ENCODE measurements around the gene GNB3.

Gene GNB3

DNA sequence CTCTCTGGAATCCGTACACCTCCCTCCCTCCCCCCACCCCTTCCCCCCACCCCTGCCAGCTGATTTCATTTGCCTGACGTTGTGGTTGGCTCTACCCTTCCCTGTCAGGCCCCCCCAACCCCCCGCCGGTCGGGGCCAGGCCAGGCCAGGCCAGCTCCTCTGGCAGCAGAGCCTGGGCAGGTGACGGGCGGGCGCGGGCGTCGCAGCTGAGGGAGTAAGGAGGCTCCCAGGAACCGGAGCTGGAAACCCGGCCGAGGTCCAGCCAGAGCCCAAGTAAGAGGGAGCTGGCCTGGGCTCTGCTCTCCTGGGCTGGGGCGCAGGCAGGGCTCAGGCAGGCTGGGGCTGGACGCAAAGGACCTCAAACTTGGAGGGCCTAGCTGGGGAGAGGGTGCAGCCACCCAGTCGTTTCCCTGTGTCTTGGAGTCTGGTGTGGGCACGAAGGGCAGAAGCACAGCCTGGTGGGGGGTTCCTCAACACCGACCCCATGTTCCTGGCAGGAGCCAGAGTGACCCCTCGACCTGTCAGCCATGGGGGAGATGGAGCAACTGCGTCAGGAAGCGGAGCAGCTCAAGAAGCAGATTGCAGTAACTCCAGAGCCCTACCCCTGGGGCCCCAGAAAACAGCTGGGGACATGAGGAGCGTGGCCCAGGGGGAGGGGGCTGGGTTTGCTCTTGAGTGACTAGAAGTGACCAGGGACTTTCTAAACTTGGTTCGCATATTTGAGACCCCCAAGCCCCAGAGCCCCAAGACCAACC, at the start of gene GNB3:
Gene GNB3, plus strand, starts transcription at position 165 of the 755 bp plus-strand sequence. Its CDS starts 363 bp downstream, at position 528.
- no peak for ATAC-seq
- TF ChIP-seq TCF4 (CRISPR knock-in tag; IDR thresholded peaks at IDR 0.05; ENCODE audit: borderline replicate concordance) (no peak), SNAI2 (CRISPR knock-in tag; IDR thresholded peaks at IDR 0.05) (no peak), ZFP30 (CRISPR knock-in tag; IDR thresholded peaks at IDR 0.05) (no peak), ZNF565 (CRISPR knock-in tag; conservative IDR thresholded peaks at IDR 0.05; ENCODE audit: low read depth) (no peak), OSR1 (CRISPR knock-in tag; IDR thresholded peaks at IDR 0.05) (no peak), GLIS3 (CRISPR knock-in tag; IDR thresholded peaks at IDR 0.05) (no peak), ISL1 (CRISPR knock-in tag; IDR thresholded peaks at IDR 0.05) (no peak), BACH2 (CRISPR knock-in tag; IDR thresholded peaks at IDR 0.05; ENCODE audit: borderline replicate concordance) (no peak), PPARA (CRISPR knock-in tag; IDR thresholded peaks at IDR 0.05; ENCODE audit: borderline replicate concordance) (no peak), ZNF8 (CRISPR knock-in tag; IDR thresholded peaks at IDR 0.05) (no peak), TOX (CRISPR knock-in tag; IDR thresholded peaks at IDR 0.05; ENCODE audit: borderline replicate concordance) (no peak), ZFP3 (CRISPR knock-in tag; IDR thresholded peaks at IDR 0.05) (no peak), RARB (CRISPR knock-in tag; IDR thresholded peaks at IDR 0.05) (no peak), ARNTL (CRISPR knock-in tag; IDR thresholded peaks at IDR 0.05; ENCODE audit: borderline replicate concordance, low read depth) (no peak)
- TF ChIP-seq, protein P1, sequence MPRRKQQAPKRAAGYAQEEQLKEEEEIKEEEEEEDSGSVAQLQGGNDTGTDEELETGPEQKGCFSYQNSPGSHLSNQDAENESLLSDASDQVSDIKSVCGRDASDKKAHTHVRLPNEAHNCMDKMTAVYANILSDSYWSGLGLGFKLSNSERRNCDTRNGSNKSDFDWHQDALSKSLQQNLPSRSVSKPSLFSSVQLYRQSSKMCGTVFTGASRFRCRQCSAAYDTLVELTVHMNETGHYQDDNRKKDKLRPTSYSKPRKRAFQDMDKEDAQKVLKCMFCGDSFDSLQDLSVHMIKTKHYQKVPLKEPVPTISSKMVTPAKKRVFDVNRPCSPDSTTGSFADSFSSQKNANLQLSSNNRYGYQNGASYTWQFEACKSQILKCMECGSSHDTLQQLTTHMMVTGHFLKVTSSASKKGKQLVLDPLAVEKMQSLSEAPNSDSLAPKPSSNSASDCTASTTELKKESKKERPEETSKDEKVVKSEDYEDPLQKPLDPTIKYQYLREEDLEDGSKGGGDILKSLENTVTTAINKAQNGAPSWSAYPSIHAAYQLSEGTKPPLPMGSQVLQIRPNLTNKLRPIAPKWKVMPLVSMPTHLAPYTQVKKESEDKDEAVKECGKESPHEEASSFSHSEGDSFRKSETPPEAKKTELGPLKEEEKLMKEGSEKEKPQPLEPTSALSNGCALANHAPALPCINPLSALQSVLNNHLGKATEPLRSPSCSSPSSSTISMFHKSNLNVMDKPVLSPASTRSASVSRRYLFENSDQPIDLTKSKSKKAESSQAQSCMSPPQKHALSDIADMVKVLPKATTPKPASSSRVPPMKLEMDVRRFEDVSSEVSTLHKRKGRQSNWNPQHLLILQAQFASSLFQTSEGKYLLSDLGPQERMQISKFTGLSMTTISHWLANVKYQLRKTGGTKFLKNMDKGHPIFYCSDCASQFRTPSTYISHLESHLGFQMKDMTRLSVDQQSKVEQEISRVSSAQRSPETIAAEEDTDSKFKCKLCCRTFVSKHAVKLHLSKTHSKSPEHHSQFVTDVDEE (CRISPR knock-in tag; IDR thresholded peaks at IDR 0.05) = no peak
- TF ChIP-seq, protein P2, sequence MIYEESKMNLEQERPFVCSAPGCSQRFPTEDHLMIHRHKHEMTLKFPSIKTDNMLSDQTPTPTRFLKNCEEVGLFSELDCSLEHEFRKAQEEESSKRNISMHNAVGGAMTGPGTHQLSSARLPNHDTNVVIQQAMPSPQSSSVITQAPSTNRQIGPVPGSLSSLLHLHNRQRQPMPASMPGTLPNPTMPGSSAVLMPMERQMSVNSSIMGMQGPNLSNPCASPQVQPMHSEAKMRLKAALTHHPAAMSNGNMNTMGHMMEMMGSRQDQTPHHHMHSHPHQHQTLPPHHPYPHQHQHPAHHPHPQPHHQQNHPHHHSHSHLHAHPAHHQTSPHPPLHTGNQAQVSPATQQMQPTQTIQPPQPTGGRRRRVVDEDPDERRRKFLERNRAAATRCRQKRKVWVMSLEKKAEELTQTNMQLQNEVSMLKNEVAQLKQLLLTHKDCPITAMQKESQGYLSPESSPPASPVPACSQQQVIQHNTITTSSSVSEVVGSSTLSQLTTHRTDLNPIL (CRISPR knock-in tag; IDR thresholded peaks at IDR 0.05; ENCODE audit: low read depth) = no peak
- TF ChIP-seq, protein P3, sequence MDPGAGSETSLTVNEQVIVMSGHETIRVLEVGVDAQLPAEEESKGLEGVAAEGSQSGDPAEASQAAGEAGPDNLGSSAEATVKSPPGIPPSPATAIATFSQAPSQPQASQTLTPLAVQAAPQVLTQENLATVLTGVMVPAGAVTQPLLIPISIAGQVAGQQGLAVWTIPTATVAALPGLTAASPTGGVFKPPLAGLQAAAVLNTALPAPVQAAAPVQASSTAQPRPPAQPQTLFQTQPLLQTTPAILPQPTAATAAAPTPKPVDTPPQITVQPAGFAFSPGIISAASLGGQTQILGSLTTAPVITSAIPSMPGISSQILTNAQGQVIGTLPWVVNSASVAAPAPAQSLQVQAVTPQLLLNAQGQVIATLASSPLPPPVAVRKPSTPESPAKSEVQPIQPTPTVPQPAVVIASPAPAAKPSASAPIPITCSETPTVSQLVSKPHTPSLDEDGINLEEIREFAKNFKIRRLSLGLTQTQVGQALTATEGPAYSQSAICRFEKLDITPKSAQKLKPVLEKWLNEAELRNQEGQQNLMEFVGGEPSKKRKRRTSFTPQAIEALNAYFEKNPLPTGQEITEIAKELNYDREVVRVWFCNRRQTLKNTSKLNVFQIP (CRISPR knock-in tag; IDR thresholded peaks at IDR 0.05; ENCODE audit: borderline replicate concordance, low read depth) = no peak
- TF ChIP-seq, protein P4, sequence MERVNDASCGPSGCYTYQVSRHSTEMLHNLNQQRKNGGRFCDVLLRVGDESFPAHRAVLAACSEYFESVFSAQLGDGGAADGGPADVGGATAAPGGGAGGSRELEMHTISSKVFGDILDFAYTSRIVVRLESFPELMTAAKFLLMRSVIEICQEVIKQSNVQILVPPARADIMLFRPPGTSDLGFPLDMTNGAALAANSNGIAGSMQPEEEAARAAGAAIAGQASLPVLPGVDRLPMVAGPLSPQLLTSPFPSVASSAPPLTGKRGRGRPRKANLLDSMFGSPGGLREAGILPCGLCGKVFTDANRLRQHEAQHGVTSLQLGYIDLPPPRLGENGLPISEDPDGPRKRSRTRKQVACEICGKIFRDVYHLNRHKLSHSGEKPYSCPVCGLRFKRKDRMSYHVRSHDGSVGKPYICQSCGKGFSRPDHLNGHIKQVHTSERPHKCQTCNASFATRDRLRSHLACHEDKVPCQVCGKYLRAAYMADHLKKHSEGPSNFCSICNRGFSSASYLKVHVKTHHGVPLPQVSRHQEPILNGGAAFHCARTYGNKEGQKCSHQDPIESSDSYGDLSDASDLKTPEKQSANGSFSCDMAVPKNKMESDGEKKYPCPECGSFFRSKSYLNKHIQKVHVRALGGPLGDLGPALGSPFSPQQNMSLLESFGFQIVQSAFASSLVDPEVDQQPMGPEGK (CRISPR knock-in tag; IDR thresholded peaks at IDR 0.05; ENCODE audit: borderline replicate concordance) = no peak

DNA sequence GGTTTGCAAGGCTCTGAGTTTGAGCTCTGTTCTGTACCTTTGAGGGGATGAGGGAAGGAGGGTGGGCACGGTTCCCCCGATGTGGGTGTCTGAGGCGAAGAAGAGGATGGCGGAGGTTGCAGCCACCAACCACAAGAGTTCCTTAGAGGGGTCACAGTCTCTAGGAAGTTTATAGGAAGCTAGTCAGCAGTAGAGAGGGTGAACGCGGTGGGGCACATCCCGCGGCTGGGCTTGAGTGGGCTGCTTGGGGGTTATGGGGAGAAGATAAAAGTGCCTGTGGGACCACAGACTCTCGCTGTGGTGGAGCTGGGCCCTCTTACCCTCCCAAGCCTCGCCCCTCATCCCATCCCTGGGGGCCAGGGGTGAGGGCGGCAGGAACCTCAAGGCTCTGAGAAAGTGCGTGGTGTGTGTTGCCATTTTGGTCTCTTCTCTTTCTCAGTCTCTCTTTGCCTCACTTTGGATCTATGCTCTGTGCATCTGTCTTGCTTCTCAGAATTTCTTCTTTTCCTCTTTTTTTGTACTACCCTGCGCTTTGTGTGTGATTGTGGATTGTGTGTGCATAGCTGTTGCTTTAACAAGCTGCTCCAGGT, 48.7 kb upstream of the GNB3 start:
- no peak for ATAC-seq
- no peak for TF ChIP-seq ZC3H10 (CRISPR knock-in tag; IDR thresholded peaks at IDR 0.05)
- TF ChIP-seq, protein P4 (CRISPR knock-in tag; IDR thresholded peaks at IDR 0.05; ENCODE audit: borderline replicate concordance) = no peak
- no peak for TF ChIP-seq ESRRG (CRISPR knock-in tag; IDR thresholded peaks at IDR 0.05)
- TF ChIP-seq, protein P3 (CRISPR knock-in tag; IDR thresholded peaks at IDR 0.05; ENCODE audit: borderline replicate concordance, low read depth) = no peak
- no peak for TF ChIP-seq ZNF8 (CRISPR knock-in tag; IDR thresholded peaks at IDR 0.05)
- TF ChIP-seq CSDC2 (CRISPR knock-in tag; IDR thresholded peaks at IDR 0.05) = no peak
- TF ChIP-seq, protein P1 (CRISPR knock-in tag; IDR thresholded peaks at IDR 0.05) = no peak
- TF ChIP-seq GLIS3 (CRISPR knock-in tag; IDR thresholded peaks at IDR 0.05) = no peak
- no peak for TF ChIP-seq ZFP3 (CRISPR knock-in tag; IDR thresholded peaks at IDR 0.05)
- TF ChIP-seq, protein P2 (CRISPR knock-in tag; IDR thresholded peaks at IDR 0.05; ENCODE audit: low read depth) = no peak
- TF ChIP-seq OSR1 (CRISPR knock-in tag; IDR thresholded peaks at IDR 0.05) = no peak
- no peak for TF ChIP-seq TCF4 (CRISPR knock-in tag; IDR thresholded peaks at IDR 0.05; ENCODE audit: borderline replicate concordance)
- TF ChIP-seq BACH2 (CRISPR knock-in tag; IDR thresholded peaks at IDR 0.05; ENCODE audit: borderline replicate concordance) = no peak

Measured in SK-N-SH treated with all-trans-retinoic acid at 6 μM for 48 hours (cell line).